Smooth muscle cell of the brain vasculature (primary cell): ENCODE measurements around the gene CERS2.

Experiments used
- DNase-seq: peaks from one replicate; pipeline ENCODE4 v3.0.0-alpha.2; 2012; ENCODE audit warnings: low read depth, low spot score

CERS2 gene, protein sequence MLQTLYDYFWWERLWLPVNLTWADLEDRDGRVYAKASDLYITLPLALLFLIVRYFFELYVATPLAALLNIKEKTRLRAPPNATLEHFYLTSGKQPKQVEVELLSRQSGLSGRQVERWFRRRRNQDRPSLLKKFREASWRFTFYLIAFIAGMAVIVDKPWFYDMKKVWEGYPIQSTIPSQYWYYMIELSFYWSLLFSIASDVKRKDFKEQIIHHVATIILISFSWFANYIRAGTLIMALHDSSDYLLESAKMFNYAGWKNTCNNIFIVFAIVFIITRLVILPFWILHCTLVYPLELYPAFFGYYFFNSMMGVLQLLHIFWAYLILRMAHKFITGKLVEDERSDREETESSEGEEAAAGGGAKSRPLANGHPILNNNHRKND

DNA sequence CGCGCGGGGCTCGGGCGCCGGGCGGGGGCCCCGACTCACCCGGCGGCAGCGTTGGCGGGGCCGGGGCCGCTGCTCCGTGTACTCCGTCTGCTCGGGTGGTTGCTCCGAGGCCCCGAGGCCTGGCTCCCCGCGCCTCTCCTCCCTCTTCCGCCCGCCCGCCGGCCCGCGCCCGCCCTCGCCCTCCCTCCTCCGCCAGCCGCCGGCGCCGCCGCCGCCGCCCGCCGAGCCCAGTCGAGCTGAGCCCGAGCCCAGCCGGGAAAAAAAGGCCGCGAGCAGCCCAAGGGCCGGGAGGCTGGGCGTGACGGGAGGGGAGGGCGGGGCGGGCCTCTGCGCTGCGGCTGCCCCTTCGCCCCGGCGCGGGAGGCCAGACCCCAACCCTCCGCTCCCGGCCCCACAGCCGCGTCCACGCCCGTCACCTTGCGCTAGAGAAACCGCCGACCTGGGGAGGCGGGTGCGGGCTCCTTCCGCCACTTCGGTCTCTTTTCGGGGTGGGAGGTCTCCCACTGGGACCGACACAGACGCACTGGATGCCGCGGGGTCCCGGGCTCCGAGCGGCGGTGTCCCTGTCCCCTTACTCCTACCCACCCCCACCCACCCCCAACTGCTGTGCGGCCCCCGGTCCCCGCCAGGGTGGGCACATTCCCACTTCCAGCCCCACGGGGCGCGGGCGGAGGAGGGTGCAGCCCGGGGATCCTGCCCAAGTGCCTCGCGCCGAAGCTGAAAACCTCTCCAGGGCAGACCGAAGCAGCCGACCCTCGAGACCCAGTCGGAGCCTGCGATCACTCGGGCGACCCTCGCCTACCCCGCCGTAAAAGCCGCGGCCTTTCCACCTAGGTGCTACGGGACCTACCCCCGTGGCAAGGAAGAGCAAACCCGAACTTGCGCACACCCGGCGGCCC is at the start of gene CERS2:
Gene CERS2 (minus strand): TSS at position 256 of the 899 bp plus-strand sequence. CDS start 5,745 bp downstream, outside the sequence.
- DNase-seq, result no peak

DNA sequence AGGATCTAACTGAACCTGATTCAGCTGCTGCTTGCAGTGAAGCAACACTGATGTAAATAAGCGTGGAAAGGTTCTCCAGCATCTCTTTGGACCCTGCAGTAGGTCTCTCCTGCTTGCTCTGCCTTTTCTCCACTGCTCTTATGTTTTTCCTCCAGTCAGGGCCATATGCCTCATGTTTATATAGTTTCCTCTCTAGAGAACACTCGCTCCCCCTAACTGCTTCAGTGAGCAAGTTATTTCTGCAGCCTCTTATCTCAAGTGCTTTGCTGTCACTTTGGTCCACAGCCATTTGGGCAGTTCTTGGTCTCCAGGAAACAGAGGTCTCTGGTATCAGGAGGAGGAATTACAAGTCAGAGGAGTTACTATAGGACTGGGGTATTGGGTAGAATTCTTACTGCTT is 38.9 kb upstream of the CERS2 start:
- DNase-seq, result no peak

DNA sequence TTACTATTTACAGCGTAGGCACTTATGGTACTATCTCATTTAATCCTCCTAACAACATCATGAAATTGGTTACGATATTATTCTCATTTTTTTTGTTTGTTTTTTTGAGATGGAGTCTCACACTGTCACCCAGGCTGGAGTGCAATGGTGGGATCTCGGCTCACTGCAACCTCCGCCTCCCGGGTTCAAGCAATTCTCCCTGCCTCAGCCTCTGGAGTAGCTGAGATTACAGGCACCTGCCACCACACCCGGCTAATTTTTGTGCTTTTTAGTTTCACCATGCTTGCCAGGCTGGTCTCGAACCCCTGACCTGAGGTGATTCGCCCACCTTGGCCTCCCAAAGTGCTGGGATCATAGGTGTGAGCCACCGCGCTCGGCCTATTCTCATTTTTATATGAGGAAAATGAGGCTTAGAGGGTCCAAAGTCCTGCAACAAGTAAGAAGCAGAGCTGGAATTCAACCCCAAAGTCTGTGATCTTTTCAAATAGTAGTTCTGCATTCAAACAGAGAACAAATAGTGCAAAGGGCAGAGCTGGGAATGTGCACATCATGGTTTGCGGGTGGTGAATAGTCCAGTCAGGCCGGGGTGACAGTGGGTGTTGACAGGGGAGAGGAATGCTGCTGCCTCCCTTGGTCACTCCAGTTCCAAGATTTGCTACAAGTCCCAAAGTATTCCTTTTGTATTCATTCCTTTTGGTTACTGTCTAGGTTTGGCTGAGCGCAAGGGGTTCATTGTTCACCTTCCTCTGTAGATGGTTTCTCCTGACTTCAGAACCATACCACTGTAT is 38.2 kb upstream of the CERS2 start:
- DNase-seq, result no peak

DNA sequence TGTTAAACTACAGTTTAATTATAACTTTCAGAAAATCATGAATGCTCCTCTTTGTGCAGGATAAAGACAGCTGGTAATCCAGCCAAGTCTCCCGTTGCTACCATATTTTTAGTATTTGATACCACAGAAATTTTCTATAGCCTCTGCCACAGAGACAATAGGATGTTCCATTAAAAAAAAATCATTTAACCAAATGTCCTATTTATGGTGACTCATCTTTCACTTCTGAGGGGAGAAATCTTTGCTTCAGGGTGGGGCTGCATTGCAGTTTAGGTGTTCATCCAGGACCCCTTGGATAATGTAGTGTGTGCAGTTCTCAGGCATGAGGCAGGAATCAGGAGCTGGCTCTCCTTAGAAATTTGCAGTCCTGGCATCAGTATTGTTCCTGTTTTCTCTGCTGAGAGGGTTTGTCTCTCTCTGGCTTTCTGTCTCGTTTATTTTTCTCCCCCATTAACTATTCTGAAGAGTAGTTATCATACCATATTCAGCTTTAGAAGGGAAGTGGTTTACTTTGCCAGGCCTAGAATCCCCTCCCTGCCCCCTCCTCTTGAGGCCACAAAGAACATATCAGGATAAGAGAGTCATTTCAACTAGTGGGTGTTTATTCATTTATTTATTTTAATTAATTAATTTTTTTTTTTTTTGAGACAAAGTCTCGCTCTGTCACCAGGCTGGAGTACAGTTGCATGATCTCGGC is 36.7 kb upstream of the CERS2 start:
- no peak for DNase-seq

DNA sequence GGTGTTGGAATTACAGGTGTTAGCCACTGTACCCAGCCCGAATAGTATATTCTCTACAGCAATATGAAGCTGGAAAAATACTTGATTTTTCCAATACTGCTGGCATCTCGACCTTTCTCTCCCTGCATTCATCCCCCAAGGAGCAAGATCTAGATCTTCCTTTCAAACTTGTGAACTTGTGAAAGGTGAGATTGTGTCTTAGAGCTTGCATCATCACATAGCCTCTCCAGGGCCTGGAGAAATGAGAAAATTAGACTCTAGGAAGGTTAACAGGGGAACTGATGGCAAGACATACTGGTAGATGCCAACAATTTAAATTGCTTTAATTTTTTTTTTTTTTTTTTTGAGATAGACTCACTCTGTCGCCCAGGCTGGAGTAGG is 35.7 kb upstream of the CERS2 start:
- DNase-seq, result no peak

DNA sequence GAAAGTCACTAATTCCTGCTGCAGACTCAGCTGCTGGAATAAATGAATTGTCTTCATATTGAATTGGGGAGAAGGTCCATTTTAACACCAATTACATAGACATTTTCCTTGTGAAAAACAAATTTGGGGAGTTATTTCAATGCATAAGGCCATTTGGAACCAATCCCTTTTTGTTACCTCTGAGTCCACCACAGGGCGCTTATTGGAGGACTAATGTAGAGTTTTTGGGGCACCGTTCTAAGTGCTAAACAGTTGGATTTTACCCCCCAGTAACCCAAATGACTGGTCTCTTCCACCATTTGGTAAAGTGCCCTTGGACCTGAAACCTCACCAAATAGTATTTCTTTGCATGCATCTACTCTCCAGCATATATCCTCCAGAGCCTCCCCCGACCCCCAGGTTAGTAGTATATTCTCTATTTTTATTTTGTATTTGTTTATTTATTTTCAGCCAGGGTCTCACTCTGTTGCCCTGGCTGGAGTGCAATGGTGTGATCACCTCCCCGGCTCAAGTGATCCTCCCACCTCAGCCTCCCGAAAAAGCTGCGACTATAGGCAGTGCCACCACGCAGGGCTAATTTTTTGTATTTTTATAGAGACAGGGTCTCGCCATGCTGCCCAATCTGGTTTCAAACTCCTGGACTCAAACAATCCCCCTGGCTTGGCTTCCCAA is 35.2 kb upstream of the CERS2 start:
- DNase-seq, result no peak

DNA sequence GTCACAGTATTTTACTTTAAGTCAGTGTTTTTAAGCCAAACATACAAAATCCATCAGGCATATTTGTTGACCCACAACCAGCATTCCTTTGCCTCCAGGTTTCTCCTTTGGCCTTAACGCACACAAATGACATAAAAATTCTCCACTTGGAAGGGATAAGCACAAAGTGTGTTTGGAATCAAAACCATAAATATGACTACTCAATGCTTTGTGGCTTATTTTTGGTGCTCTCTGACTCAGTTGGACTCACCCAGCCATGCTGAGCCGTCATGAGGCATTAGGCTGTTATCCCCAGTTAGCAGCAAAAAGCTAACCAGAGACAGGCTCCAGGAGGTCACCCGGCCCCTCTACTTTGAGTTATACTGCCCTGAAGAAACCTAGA is 34.6 kb upstream of the CERS2 start:
- no peak for DNase-seq

DNA sequence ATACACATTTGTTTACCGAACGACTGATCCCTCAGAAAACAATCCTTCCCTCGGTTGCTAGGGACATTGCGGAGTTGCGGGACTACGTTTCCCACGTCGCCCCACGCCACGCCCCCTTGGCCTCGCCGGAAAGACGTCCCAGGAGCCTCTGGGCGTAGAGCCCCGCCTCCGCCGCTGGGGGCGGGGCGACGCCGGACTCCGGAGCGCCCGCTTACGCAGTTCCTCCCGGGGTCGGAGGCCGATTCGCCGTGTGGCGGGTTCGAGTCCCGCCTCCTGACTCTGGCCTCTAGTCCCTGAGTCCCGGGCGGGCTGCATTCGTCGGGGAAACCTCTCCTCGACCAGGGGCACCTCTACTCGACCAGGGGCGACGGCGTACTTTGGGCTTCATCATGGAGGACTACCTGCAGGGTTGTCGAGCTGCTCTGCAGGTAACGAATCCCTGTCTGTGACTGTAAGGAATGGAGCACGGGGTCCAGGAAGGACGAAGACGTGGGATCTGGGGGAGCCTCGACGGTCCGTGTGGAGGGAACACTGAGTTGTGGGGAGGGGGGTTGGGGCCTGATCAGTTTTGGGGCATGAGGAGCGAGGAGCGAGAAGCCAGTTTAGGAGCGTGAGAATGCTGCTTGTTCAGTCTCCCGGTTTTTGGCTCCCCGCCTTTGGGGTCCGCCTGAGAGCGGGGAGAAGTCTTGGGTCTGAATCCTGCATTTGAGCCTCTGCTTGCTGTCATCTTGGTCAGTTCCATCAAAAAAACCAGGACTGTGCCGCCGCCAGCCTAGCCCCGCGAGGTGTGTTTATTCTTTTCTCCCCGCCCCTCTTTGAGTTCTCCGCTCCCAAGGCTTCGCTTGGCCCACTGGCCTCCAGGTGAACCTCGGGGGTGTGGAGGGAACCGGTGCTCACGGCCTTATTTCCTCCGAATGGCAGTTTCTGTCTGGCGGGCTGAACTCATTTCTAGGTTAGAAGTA is 33.9 kb upstream of the CERS2 start, which contains the start of gene PRUNE1:
Gene PRUNE1 (plus strand): TSS at position 206 of the 962 bp plus-strand sequence. CDS start 184 bp downstream, at position 390.
- peak; percentile 92 for DNase-seq

DNA sequence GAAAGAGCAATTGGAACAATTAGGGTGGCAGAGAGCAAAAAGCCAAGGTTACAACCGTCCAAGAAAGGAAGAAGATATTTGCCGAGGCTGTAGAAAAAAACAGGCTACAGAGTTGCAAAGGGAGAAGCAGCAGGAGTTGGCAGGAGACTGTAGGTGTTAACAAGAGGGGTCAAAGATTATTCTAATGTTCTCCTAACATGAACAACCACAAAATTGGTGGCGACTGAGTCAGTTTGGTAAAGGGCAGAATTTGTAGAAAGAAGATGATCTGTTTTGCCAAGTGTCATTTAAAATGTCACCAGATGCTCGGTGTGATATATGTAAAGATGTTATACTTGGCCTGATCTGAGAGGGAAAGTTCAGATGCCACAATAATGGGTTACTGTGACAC is 33.2 kb upstream of the CERS2 start:
- DNase-seq, result no peak

DNA sequence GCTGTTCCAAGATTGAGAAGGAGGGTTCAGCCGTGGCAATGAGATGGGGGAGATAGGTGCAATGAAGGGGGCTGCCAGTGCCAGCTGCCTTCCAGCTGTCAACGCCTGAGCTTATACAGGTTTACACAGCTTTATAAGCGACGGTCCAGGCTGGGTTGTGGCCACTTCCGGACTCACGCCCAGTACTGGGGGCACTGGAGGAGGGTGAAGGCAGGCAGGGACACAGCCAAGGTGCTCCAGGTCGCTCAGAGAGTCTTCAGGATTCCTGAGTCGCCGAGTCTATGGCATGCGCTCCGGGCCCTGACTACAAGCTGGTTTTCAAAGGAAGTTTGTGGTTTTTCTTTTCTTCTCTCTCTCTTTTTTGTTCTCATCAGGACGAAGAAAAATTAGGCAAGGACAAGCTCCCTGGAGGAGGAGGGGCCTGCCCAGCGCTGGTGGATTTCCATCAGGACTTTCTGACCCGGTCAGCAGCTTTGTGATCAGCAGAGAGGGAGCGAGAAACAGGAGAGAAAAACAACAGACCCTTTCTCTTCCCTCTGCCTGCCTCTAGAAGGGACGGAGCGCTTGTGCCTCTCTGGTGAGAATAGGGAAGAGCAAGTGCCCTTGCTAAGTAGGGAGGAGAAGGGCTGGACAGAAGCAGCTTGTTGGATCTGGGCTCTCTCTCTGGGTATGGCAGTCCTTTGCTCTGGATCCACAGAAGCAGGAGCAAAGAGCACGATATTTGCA is 31.9 kb upstream of the CERS2 start, which contains the start of gene MINDY1:
Gene MINDY1 (minus strand): TSS at position 576 of the 726 bp plus-strand sequence. CDS start 4,285 bp downstream, outside the sequence.
- DNase-seq, result peak; percentile 62

DNA sequence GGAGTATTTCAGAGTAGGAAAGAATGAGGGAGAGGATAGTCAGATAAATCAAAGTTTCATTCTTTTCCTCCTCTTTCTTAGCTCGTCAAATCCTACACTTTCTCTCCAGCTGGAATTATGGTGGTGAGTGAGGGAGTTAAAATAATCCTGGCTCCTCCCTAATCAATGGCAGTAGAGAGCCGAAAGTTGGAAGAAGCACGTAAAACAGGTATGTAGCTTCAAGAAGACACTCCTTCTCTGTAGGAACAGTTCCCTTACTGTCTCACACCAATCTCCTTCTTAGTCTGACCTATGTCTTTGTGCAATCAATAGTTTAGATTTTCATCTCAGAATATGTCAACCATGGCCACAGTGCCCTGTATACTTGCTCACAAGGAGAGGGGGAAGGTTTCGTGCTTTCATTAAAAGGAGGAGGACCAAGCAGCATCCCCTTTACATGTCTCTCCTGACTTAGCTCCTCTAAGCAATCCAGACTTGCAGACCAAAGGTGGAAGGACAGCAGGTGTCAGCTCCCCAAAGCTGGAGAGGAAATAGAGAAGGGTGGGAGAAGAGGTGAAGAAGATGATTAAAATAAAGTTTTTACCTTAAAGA is 31.2 kb upstream of the CERS2 start:
- no peak for DNase-seq

DNA sequence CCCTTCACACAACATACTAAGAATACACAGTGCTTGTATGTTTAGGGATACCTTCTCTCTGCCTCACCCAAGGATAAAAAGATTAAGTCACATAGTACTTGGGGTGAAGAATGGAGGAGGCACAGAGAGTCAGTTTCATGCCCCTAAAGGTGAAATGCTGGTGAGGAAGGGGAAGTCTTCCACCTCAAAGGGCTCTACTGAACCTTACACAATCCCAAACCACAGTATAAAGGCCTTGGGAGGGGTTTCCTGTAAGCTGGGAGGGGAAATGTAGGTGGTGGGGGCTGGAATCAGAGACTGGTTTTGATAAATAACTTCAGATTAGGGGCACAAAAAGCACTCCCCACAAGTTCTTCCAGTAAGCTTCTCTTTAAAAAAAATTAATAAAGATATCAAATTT is 28.5 kb upstream of the CERS2 start:
- no peak for DNase-seq

DNA sequence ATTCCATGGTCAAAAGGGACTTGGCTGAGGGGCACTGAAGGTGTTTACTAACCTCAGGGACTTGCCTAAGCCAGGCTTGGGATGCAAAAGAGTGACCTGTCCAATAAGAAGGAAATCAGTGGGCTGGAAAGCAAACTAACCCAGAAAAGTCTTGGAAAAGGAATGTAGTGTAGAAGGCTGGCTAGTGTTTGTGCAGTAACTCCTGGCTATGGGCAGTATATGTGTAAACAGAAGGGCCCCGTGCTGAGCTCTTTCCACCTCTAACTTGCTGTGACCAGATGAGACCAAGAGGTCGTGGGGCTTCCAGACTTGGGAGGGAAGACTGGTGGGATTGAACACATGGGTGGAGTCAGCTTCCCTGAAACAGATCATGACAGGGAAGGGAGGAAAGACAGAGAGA is 28.0 kb upstream of the CERS2 start:
- no peak for DNase-seq

DNA sequence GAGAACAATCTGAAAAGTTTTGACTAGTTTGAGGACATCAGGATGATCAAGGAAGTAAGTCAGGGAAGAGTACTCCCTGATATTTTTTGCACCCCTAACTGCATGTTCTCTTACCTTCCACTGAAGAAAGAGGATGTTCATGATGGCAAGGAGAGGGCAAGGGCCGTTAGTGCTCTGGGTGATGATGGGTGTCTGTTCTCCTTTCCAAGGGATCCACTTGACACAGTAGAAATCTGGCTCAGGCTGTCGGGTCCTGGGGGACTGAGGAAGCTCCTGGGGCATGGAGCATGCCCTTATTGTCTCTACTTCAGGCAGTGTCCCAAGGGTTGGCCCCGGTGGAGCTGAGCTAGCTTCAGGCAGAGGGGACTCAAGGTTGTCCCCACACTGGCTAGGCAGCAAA is 27.4 kb upstream of the CERS2 start:
- no peak for DNase-seq

DNA sequence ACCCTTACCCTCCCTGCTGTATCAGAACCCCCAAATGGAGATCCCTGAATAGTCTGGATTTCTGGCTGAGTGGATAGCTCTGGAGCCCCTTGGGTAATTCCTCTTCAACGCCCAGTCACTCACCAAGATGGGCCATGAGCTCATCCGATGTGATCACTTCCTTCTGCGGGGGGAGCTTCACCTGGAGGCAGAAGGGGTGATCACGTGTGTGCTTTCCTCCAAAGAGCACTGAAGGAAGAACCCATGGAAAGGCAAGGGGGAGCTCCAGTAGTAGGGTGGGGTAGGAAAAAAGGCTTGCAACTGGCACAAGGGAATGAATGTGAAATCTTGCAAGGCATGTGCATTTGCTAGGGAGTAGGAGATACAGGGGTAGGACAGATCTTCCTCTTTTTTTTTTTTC is 27.0 kb upstream of the CERS2 start:
- DNase-seq, result no peak

DNA sequence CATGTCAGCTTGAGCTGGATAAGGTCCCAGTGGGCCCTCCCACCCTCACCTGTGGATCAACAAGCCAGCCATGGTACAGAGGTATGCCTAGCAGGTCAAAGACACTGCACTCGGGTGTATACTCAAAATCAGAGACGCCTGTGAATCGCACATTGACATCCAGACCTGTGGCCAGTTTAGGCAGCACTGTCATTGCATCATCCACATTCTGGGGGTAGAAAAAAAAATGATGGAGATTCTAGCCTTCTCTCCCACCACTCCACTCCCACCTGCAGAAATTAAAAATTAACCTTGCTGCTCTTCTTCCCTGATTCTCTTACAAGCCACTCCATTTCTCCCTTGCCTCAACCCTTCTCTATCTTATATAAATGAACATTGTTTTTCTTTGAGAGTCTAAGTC is 25.8 kb upstream of the CERS2 start:
- no peak for DNase-seq

DNA sequence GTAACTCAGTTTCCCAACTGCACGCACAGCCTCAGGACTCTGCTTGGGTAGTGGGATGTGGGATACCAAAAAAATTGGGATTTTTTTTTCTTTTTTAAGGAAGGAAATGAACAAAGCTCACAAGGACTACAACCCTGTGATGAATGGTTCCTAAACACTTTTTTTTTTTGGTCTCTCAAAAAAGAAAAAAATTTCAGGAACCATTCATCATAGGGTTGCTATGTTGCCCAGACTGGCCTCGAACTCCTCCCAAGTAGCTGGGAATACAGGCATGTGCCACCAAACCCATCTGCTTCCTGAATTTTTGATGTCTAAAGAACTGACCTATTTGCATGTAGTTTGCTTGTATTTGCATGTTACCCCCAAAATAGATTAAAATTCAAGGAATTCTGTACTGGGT is 25.3 kb upstream of the CERS2 start:
- no peak for DNase-seq

DNA sequence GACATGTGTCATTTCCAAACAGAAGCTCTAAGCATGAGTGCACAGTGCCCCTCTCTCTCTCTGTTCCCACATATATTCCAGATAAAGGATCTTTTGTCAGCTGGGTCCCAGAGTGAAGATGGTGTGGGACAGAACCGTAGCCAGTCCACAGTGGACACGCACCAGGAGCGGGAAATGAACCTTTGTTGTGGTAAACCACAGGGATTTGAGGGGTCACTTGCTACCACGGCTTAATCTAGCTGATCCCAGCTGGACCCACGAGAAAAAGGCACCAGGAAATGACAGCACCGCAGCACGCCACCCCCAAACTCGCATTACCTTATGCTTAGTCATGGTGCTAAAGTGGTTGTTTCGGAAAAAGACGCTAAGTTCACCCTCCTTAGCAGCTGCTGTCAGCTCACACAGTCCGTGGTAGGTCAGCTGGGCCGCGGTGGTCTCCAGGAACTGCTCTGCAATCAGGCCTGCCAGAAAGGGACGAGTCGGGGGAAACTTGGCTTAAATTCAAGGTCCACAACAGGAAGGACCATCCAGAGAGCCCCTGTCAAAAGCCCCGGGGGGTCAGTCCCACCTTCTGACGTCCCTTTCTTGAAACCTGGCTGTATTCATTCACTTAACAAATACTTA is 24.5 kb upstream of the CERS2 start:
- DNase-seq, result no peak
